GM19467 (cell line): ENCODE data around the gene PHKB.
"Not testable (repeated sequence)": the region's sequence is repeated elsewhere in the genome, so short reads cannot be mapped to it uniquely, and the experiment has no call there.

Experiments used
- ATAC-seq: cut with Tn5 transposase; IDR thresholded peaks from one replicate; pipeline ENCODE4 v1.9.1; 2021; ENCODE audit warnings: mild to moderate bottlenecking, moderate library complexity; ENCODE audit not compliant: unreplicated experiment

The PHKB gene

DNA sequence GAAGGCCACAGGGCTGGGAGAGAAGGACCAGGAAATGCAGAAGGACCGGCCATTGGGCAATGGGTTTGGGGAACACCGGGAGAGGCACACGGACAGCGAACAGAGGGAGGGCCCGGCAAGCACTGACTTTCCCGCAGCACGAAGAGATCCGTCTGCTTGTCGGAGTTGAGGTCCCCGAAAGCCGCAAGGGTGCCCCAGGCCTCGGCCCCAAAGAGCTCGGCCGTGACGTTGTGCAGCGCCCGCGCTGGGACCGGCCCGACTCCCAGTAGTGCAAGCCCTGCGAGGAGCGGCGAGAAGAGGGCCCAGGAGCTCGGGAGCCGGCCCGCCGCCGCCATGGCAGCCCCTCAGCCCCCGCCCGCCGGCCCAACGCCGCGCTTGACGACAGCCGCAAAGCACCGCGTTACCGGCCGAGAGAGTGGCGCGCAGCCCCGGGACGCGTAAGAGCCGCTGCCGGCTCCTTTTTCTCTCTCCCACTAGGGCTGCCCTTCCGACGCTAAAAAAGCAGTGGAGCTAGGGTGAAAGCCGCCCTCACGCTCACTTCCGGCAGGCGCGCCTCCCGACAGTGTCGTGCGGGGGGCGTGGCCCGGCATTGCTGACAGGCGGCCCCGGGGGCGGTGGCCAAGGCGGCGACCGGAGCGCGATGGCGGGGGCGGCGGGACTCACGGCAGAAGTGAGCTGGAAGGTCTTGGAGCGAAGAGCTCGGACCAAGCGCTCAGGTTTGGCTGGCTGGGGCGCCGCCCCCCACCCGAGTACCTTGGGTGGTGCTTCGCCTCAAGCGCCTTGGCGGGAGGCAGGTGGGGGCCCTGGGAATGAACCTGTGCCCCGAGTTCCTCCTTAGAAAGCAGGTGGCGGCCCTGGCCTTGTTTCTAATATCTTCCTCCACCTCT lies at the start of gene PHKB, which contains the start of gene ITFG1:
TSS of gene PHKB (plus strand) at position 621 of the 887 bp plus-strand sequence. CDS start at position 641, 20 bp downstream.
TSS of gene ITFG1 (minus strand) at position 353 of the 887 bp plus-strand sequence. CDS start at position 335, 18 bp downstream.
- ATAC-seq, result peak; percentile 71

DNA sequence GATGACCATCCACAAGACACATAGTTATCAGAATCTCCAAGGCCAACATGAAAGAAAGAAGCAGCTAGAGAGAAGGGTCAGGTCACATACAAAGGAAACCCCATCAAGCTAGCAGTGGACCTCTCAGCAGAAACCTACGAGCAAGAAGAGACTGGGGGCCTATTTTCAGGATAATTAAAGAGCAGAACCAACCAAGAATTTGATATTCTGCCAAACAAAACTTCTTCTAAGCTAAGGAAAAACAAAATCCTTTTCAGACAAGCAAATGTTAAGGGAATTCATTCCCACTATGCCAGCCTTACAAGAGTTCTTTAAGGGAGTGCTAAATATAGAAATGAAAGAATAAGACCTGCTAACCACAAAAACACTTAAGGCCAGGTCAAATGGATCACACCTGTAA lies 48.1 kb upstream of the PHKB start:
- no peak for ATAC-seq

DNA sequence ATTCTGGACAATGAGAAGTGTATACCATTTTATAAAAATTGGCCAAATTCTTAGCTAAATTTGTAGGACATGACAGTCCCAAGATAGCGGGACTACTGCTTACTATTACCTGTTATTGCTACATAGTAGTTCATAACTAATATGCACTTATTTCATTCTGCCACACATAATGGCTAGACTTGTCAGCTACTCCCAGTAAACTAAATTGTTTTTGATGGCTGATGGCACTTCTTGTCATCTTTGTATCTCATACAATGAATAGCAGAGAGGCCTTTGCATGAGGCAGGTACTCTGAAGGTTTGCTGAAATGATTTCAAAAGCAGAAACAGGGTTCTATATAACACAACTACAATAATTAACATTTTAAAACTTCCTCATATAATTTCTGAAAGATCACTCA lies 44.3 kb upstream of the PHKB start:
- no peak for ATAC-seq

DNA sequence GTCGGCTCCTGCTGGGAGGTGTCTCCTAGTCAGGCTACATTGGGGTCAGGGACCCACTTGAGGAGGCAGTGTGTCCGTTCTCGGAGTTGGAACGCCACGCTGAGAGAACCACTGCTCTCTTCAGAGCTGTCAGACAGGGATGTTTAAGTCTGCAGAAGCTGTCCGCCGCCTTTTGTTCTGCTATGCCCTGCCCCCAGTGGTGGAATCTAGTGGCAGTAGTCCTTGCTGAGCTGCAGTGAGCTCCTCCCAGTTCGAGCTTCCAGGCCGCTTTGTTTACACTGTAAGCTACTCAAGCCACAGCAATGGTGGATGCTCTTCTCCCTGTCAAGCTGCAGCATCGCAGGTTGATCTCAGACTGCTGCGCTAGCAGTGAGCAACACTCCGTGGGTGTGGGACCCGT lies 36.3 kb upstream of the PHKB start:
- ATAC-seq, result no peak

DNA sequence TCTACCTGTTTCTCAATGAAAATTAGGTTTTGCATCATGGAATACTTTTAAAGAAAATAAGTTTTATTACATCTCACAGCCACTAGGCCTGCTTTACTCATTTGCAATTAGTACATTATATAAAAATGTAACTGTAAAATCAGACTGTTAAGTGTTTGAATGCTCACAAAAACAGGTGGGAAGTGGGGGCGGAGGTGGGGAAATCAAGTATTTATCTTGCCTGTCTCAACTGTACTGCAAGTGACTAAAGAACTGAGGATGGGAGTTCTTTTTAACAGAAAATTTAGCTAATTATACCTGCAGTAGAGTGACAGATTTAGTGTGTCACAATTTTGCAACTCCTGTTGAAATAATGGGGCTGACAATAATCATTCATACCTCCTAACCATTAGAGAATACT lies 34.3 kb upstream of the PHKB start:
- ATAC-seq, result no peak

DNA sequence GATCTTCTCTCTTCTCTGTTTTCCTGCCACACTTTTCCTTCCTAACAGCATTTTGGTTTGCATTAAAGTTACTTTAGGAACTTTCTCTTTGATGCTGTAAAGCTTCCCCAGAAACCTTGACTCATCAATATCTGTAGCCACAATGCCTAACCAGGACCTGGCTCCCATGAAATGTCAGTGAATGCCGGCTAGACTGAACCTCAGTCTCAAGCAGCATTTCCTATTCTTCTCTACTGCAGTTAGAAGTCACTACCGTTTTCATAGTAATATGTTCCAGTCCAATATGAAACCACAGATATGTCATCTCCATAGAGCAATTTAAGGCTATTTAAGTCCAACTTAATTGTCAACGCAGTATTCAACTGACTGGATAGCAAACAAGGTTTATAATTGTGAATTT lies 29.2 kb upstream of the PHKB start:
- no peak for ATAC-seq

DNA sequence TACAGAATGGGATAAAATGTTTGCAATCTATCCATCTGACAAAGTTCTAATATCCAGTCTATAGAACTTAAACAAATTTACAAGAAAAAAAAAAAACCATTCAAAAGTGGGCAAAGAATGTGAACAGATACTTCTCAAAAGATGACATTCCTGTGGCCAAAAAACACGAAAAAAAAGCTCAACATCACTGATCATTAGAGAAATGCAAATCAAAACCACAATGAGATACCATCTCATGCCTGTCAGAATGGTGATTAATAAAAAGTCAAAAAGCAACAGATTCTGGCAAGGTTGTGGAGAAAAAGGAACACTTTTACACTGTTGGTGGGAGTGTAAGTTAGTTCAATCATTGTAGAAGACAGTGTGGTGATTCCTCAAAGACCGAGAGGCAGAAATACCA lies 26.9 kb upstream of the PHKB start:
- not testable (repeated sequence) for ATAC-seq

DNA sequence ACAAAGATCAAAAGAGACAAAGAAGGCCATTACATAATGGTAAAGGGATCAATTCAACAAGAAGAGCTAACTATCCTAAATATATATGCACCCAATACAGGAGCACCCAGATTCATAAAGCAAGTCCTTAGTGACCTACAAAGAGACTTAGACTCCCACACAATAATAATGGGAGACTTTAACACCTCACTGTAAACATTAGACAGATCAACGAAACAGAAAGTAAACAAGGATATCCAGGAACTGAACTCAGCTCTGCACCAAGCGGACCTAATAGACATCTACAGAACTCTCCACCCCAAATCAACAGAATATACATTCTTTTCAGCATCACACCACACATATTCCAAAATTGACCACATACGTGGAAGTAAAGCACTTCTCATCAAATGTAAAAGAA lies 21.1 kb upstream of the PHKB start:
- not testable (repeated sequence) for ATAC-seq

DNA sequence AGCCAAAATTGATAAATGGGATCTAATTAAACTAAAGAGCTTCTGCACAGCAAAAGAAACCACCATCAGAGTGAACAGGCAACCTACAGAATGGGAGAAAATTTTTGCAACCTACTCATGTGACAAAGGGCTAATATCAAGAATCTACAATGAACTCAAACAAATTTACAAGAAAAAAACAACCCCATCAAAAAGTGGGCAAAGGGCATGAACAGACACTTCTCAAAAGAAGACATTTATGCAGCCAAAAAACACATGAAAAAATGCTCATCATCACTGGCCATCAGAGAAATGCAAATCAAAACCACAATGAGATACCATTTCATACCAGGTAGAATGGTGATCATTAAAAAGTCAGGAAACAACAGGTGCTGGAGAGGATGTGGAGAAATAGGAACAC lies 18.2 kb upstream of the PHKB start:
- not testable (repeated sequence) for ATAC-seq

DNA sequence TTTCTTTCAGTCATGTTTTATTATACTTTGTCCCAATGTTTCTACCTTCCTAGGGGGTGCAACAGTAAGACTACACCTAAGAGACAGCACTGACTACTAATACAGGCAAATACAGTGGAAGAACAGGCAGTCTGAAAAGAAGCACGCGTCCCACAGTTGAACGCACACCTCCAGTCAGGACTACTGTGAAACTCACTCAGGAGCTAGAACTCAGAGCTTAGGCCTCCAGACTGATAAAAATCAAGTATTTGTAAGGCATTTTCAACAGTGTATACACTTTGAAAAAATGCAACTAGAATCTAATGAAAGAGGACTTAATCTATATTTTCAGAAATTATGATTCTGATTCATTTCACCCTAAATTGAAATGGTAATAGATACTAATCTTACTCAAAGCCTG lies 14.7 kb upstream of the PHKB start:
- ATAC-seq, result no peak

DNA sequence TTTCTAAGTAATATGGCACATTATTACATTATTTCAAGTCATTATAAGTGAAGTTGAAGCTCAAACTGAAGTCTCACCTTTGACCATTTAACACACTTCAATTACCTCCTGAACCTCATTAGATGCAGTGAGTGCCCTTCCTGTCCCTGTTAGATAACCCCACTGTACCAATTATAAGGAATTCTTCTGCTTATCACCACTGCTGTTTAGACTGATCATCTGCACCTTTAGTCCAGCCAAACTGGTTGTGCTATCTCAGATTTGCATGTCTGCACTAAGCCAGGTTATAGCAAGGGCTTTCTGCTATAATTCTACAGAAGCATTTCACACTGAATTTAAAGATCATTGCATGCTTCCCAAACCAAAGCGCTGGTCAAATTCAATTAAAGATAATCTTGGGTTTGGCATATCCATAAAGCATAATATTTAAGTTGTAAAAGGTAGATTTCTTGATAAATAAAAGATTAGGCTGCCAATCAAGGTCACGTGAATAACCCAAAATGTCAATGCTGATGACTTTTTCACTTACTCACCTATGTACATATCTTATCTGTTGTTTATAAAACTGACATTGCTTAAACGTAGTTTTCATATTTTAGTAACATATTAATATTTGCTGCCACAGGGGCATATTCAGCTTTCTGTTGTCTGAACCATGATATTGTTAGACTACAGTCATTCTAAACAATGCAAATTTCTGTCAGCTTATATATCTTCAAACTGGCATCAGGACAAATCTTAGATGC lies 12.1 kb upstream of the PHKB start:
- ATAC-seq, result no peak

DNA sequence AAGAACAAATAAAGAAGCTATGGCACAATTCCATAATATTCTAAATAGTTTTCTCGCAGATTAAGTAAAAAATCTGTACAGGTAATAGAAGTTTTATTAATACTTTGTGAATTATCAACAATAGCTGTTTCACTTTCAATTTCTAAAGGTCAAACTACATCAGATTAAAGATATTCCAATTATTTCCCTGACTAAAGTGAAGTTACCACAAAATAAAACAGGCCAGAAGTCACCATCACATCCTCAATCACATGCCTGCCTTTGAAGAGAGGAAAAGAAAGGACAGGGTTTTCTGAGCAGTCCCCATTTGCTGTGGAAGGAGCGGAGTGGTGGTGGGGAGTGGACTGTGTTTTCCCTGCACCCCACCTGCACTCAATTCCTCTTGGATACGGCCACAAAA lies 11.3 kb upstream of the PHKB start:
- ATAC-seq, result no peak

DNA sequence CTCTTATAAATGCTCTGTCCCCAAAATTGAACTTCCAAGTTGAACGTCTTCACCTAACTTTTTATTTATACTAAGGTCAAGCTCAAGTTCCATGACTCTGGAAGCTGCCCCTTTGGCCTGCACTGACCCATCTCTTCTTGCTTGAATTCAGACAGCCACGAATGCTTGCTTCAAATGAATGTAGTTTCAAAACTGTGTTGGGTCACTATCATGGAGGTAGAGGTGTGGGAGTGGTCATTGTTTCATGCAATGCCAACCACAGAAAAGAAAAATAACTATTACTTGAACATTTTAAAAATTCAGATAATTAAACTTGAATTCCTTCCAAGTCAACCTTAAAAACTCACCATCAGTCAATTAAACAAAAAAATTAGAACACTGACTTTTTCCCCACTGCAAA lies 2.8 kb upstream of the PHKB start:
- ATAC-seq, result no peak

DNA sequence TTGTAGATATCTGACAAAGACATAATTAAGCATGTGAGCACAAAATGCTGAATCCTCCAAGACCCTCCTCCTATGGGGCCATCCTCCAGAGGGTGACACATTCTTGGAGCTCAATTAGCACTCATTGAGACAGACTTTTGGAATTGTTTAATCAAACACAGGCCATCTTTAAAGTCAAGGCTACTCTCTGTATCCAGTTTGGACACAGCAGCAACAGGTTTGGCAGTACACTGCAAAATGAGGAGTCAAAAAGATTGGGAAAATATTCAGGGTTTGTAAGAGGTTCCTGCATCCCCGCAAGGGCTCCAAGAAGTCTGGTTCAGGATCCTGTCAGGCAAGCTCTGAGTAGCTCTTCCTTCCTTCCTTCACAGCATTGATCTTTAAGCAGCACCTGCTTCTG lies 1.5 kb upstream of the PHKB start:
- ATAC-seq, result no peak

DNA sequence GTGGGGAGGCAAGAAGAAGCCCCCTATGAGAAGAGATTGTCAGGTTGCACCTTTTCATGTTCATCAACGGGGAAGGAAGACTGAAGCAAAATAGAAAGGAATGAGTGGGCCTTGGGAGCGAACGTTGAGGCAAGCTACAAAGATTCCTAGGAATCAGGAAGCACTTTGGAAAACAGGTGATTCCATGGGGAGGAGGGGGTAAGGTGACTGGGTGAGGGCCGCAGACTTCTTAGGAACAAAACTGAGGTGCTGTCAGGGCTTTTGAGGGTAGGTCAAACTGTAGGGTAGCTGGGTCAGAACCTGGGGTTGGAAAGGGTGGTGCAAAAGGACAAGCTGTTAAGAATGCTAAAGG lies 796 bp upstream of the PHKB start:
- no peak for ATAC-seq

DNA sequence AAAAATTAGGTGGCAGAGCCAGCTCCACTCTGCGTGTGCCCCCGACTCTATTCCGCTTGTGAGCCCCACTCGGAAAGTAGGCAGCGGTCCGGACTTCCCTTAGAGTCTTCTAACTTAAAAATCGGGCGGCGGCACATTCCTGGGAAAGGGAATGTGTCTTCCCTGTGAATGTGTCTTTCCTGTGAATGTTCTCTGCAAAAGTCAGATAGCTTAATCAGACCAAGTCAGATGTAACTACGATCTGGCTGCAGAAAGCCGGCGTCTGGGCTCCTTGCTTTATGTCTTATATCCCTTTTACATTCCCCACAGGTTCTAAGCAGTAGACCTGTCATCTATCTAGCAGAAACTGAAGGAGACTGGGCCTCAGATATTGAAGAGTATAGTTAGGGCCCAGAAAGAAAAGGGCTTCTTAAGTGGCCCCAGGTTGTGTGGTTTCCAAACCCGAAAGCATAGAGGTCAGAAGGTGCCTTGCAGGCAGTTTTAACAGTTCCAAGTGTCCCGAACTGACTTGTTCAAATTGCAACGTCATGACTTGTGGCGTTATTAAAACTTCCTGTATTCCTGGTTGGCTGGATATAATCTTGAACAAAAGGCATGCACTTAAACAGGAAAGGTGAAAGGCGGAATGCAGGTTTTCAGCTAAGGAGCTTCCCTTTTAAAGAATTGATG lies 601 bp downstream of the PHKB start:
- no peak for ATAC-seq

DNA sequence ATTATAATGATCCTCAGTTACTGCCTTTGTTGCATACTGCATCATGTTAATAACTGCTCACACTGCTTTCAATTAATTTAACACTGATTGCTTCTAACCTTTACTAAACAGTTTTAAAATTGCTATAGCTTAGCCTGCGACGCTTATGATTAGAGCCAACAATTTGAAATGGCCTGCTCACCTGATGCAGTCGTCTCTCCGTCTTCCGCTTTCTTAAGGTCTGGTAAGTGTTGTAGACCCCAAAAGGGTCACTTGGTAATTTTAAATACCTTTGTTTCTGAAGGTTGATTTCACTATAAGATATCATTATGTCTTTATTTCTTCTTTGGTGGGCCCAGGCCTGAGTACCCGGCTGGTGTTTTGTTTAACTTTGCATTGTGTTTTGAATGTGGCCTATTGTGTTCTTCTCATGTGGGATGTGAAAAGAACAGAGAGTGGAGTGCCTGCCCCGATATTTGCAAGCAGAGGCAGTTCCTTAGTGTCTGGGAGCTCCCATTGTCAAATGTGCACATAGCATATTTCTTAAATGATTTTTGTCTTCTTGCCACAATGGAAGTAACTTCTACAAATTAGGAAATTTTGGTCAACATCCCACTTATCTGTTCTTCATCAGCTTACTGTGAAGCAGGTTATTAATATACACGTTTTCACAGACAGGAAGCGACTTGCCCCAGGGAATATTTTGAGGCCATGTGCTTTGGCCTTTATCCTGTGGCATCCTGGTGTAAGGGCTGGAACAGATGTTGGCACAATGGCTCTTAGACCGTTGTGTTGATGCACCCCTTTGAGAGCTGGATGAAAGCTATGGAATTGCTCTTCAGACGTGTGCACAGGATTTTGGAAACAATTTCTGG lies 2.9 kb downstream of the PHKB start:
- ATAC-seq, result no peak

DNA sequence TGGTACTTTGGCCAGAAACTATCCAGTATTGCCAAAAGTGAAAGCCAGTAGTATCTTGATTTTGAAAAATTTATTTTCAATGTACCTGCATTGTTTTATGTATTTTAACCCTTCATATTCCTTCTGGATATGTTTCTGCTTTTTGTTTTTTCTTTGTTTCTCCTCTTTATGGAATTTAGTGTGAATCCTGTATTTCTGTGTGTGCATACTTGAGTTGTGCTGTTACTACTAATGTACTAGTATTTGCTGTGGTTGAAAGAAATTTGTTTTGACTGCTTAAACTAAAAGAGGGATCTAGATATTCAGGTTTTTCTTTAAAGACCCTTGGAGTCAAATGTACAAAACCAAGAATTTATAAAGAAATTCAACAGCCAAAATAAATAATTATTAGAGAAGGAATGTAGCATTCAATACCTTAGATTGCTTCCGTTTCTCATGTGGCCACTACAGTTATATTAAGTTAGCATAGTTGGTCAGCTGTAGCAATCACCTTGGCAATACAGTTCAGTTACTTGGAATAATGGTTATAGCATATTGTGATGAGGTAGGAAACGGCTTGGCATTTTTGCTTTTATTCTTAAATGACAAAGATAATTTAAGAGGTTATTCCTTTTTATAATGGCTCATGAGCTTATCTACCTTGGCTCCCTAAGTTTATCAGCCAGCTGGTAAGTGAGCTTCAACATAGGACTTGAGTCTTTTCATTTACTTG lies 4.9 kb downstream of the PHKB start:
- ATAC-seq, result no peak

DNA sequence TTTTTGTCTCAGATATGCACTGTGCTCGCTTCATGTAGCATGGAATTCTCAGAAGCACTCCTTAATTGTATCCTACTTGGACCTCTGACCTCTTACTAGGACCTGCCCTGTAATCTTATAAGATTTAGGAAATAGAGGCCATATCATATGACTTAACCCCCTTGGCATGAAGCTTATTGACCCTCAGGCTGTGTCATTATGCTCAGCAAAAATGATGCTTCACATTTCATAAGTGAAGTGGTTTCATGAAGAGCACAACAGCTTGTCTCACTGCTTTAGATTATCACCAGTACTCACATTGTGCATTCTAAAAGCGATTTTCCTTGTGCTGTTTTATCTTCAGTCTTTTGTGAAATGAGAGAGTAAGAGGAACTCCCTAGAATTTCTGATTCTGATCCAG lies 6.4 kb downstream of the PHKB start:
- no peak for ATAC-seq

DNA sequence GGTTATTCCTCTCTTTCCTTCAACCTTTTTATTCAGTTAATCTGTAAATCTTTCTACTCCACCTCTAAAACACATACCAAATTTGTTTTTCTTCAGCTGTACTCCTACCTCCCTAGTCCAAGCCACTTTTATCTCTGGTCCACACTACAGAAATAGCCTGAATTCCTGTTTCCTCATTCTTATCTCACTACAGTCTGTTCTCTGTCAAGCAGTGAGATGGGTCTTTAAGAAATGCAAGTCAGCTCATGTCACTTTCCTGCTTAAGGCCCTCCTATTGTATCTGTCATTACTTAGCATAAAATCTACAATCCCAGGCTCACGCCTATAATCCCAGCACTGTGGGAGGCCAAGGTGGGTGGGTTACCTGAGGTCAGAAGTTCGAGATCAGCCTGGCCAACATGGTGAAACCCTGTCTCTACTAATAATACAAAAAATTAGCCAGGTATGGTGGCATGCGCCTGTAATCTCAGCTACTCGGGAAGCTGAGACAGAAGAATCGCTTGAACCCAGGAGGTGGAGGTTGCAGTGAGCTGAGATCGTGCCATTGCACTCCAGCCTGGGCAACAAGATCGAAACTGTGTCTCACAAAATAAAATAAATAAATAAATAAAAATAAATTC lies 7.0 kb downstream of the PHKB start:
- ATAC-seq, result not testable (repeated sequence)
